NOMO-1 treated with DMSO at 0.1 percent for 48 hours (cell line): ENCODE results near the gene AVPR2.

Experiments
- DNase-seq: peaks from one replicate; lab custom pipeline; 2025; ENCODE audit not compliant: unreplicated experiment; lab: John Stamatoyannopoulos, UW

AVPR2 gene

DNA sequence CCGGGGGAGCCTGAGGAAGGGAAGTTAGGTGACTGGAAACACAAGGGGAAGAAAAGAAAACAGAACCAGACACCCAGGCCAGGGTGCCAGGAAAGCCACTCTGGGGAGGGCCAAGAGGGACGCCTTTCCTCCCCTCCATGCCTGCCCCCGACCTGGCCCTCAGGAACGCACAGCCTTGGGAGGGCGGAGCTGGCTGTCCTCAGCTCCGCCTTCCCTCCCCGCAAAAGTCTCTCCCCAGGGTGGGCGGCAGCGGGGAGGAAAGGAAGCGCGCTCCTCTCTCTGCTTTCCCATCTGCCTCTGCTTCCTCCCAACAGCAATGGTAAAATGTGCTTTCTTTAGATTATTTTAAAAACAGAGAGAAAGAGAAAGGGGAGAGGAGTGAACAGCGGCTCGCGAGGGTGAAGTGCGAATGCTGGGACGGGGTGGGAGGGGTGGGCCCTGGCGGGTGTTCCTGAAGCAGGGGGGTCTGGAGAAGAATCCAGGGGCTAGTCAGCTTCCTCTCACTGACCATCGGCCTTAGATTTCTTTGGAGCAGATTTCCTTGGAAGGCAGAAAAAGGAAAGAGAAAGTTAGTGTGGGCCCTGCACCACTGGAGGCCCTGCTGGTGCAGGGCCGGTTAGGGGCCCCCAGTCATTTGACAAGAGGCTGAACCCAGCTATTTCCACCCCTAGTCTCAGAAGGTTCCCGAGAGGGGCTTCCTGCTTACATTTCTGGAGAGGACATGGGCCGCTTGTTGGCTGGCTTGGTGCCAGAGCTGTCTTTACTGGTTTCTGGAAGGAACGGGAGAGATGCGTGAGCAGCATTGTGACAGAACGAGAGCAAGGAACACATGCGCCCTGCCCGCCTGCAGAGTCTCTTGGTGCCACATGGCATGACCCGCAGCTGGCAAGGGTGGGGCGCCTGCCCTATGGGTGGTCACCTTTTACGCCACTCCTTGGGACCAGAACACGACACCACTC is 44.7 kb downstream of the AVPR2 start:
- no peak for DNase-seq

DNA sequence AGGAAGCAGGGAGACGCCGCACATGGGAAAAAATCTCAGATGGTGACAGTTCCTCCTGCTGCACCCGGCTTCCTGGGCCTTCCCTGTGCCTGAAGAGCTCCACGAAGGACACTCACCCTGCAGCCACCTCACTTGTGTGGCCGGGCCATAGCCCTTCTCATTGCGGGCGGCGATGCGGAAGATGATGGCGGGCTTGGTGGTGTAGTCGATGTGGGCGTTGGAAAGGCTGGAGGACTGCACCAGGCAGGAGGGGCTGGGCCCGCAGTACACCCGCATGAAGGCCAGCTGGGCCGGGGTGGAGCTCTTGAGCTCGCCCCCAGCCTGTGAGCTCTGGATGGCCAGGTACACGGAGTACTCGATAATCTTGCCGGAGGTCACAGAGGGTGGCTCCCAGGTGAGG is 45.7 kb downstream of the AVPR2 start:
- no peak for DNase-seq

DNA sequence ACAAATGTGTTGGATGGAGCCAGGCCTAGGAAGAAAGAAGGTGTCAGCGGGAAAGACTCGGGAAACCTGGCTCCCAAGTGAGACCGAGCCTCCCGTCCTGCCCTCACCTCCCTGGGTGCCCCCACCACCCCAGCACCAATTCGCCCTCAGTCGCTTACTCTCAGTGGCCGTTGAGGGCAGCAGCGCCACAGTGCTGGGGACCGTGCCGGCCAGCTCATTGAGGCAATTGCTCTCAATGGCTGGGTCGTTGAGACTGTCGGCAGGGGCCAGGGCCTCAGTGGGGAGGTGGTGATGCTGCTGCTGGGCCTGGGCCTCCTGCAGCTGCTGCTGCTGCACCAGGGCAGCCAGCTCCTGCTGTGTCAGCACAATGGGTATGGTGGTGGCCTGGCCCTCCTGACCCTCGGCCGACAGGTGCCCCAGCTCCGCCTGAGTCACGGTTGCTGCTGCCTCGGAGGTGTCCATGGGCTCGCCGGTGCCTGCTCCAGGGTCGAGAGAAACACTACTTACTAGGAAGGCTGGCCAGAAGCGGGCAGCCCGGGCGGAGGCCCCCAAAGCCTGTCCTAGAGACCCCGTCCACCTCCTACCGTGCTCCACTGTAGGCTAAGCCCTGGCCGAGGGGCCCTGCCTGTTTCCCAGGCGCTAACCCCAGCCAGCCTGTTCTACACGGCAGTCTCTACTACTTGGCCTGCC is 47.4 kb downstream of the AVPR2 start:
- DNase-seq, result no peak

- no peak for DNase-seq
These were observed 48.0 kb downstream of the AVPR2 start for GRCh38 chrX:153952373-153953026.

DNA sequence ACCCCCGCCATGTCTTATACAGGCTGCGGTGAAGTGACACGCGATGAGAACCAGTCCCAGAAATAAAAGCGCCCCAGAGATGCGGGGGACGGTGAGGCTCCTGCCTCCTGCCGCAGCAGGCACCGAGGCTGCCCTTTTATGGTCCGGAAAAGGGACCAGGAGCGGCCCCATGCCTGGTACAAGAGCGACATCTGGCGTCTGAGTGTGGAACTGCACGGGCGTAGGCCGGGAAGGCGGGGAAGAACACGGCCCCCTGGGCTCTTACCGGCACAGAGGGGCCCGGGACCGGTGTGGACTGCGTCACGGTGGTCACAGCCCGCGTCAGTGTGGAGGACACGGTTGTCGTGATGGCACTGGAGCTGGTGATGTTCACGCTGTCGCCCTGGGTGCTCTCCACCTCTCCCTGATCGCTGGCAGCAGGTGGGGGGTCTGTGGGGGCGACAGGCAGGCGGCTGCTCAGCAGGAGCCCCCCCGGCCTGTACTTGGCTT is 48.9 kb downstream of the AVPR2 start:
- peak; percentile 51 for DNase-seq

- DNase-seq, result no peak
These were observed 49.6 kb downstream of the AVPR2 start for GRCh38 chrX:153953892-153954557.

- DNase-seq, result no peak
These were observed 50.2 kb downstream of the AVPR2 start for GRCh38 chrX:153954558-153955227.

DNA sequence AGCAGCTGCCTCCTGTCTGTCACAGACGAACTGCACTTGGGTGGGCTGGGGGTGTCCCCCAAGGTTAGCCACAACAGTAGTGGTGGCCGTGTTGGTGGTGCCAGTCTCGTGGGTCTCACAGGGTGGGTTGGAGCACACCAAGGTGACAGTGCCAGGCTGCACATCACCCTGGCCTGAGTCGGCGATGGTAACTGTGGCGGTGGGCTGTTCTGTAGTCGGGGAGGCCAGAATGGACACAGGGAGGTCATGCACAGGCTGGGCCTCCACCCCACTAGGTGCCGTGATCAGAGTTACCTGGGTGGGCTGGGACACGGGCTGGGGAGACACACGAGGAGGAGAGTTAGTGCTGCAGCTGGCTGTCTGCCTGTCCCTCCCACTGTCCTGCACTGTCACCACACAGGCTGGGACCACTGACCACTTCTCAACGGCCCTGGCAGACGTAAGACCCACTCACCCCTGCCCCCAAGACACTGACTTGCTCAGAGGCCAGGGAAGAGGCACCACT is 50.8 kb downstream of the AVPR2 start:
- no peak for DNase-seq

- DNase-seq, result no peak
These were observed 51.8 kb downstream of the AVPR2 start for GRCh38 chrX:153956044-153956907.
